GM19239 (cell line): Measurements from ENCODE around the gene ETV6.

Experiments
- DNase-seq: peaks from one replicate; pipeline ENCODE4 v3.0.0; 2011; ENCODE audit warnings: low spot score; ENCODE audit not compliant: insufficient read length
- FAIRE-seq: peaks from 2 replicates; lab custom pipeline; 2011; peaks lifted over from hg19 to GRCh38; lab: Jason Lieb, UNC

Gene ETV6

GRCh38 chr12:11688831-11689230, 39.4 kb downstream of the ETV6 start:
- DNase-seq (no peak), FAIRE-seq (no peak)

- no peak for FAIRE-seq
Observed at GRCh38 chr12:11689591-11690186, 40.2 kb downstream of the ETV6 start.

GRCh38 chr12:11693067-11693466, 43.6 kb downstream of the ETV6 start:
- FAIRE-seq (no peak), DNase-seq (no peak)

More at GRCh38 chr12:11689591-11690186, 40.2 kb downstream of the ETV6 start:
- DNase-seq, result no peak

- no peak for FAIRE-seq
- DNase-seq, result no peak
Observed at GRCh38 chr12:11693601-11694000, 44.1 kb downstream of the ETV6 start.

- no peak for DNase-seq
- no peak for FAIRE-seq
Observed at GRCh38 chr12:11694528-11694927, 45.1 kb downstream of the ETV6 start.

- DNase-seq (no peak), FAIRE-seq (no peak)
Observed at GRCh38 chr12:11695321-11695720, 45.8 kb downstream of the ETV6 start.

- FAIRE-seq, result peak; percentile 11
Observed at GRCh38 chr12:11696084-11696483, 46.6 kb downstream of the ETV6 start.

GRCh38 chr12:11697131-11697530, 47.7 kb downstream of the ETV6 start:
- FAIRE-seq (no peak), DNase-seq (no peak)

More at GRCh38 chr12:11696084-11696483, 46.6 kb downstream of the ETV6 start:
- no peak for DNase-seq

GRCh38 chr12:11697670-11698387, 48.4 kb downstream of the ETV6 start:
- no peak for FAIRE-seq

GRCh38 chr12:11698729-11699128, 49.3 kb downstream of the ETV6 start:
- DNase-seq (no peak), FAIRE-seq (no peak)

More at GRCh38 chr12:11697670-11698387, 48.4 kb downstream of the ETV6 start:
- no peak for DNase-seq

GRCh38 chr12:11701433-11701832, 52.0 kb downstream of the ETV6 start:
- FAIRE-seq (no peak), DNase-seq (no peak)

- FAIRE-seq (no peak), DNase-seq (no peak)
Observed at GRCh38 chr12:11702959-11703358, 53.5 kb downstream of the ETV6 start.

- no peak for DNase-seq
- FAIRE-seq, result no peak
Observed at GRCh38 chr12:11703378-11703777, 53.9 kb downstream of the ETV6 start.

- no peak for DNase-seq
- FAIRE-seq, result peak; percentile 55
Observed at GRCh38 chr12:11704089-11704488, 54.6 kb downstream of the ETV6 start.

- DNase-seq (no peak), FAIRE-seq (no peak)
Observed at GRCh38 chr12:11705010-11705409, 55.5 kb downstream of the ETV6 start.

- DNase-seq (no peak), FAIRE-seq (no peak)
Observed at GRCh38 chr12:11706509-11707379, 57.3 kb downstream of the ETV6 start.

GRCh38 chr12:11707535-11707934, 58.1 kb downstream of the ETV6 start:
- FAIRE-seq (no peak), DNase-seq (no peak)

- DNase-seq (no peak), FAIRE-seq (no peak)
Observed at GRCh38 chr12:11709513-11709912, 60.0 kb downstream of the ETV6 start.

- FAIRE-seq (no peak), DNase-seq (no peak)
Observed at GRCh38 chr12:11710431-11710830, 61.0 kb downstream of the ETV6 start.

GRCh38 chr12:11710906-11711305, 61.4 kb downstream of the ETV6 start:
- FAIRE-seq, result no peak
- DNase-seq, result no peak
